ENCODE results near the gene ADTRP. TPM values are rescaled to one million over a fixed set of nuclear protein-coding genes. Genes with fewer than 3 reads are reported as not detected.
A peak's percentile ranks its signal among the peaks of the same experiment; 100 is the strongest.

The ADTRP gene, protein sequence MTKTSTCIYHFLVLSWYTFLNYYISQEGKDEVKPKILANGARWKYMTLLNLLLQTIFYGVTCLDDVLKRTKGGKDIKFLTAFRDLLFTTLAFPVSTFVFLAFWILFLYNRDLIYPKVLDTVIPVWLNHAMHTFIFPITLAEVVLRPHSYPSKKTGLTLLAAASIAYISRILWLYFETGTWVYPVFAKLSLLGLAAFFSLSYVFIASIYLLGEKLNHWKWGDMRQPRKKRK
- total RNA-seq (2014; rRNA removed; shearing (Covaris generic)) (0.63 and 1.3 TPM in 2 replicates), polyA plus RNA-seq (2016; fragmentation: Nextera tagmentation; extraction: Ambion mirVana) (2.6 and 3.4 TPM in 2 replicates)

DNA sequence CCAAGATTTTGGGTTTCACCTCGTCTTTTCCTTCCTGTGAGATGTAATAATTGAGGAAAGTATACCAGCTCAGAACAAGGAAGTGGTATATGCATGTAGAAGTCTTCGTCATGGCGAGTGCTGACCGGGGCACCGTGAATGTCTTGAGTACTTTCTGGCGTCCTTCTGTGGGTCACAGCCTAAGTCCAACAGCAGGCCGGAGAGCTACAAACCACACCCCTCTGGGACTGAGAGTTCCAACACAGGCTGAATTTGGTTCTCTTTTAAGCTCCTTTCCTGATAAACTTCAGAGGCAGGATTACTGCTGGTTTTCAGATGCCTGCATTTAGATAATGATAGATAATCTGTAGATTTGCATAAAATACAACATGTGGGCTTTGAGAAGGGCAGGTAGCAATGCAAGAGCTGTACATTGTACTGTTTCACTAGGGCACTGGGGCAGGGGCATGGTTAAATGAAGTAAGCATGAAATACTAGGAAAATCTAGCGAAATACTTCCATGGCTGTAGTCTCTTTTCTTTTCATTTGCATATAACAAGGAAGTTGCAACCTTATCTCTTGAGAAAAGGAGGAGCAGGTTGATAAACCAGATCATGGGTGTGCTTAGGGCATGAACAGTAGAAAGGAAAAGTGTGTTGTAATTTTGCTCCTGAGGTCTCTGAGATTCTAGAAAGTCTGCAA is at the start of gene ADTRP:
ADTRP (minus strand) TSS at position 156 of the 681 bp plus-strand sequence; CDS start at position 112, 44 bp downstream.
- H3K27ac ChIP-seq = no peak within 1 kb of the TSS

DNA sequence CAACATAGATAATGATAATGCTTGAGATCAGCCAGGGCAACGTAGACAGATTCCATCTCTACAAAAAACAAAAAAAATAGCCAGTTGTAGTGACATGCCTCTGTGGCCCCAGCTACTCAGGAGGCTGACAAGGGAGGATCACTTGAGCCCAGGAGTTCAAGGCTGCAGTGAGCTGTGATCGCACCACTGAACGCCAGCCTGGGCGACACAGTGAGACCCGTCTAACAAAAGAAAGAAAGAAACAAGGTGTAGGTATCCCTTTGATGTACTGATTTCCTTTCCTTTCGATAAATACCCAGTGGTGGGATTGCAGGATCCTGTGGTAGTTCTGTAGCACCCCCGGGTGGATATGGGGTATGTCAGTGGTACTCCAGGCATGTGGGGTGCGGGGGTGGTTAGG is 48.2 kb upstream of the ADTRP start:
- H2AFZ ChIP-seq = no peak overlapping the region
- no peaks in the 10 kb centered on the region for H3K4me1 ChIP-seq (ENCODE audit: insufficient read depth)
- TF ChIP-seq EZH2phosphoT487 (IDR thresholded peaks at IDR 0.05; ENCODE audit: insufficient read depth, low read depth) = no peak
- no peak for TF ChIP-seq EZH2 (IDR thresholded peaks at IDR 0.05; ENCODE audit: insufficient read depth, poor library complexity, severe bottlenecking)
- H3K27me3 ChIP-seq (replicated peaks; ENCODE audit: insufficient read depth) = no peaks in the 10 kb centered on the region
- DNase-seq = no peak
- no peaks in the 10 kb centered on the region for H3K9me3 ChIP-seq (ENCODE audit: low read depth)
- no peak overlapping the region for H3K9ac ChIP-seq
- H3K4me2 ChIP-seq (ENCODE audit: unreplicated experiment) = no peak overlapping the region
- no peaks in the 10 kb centered on the region for H4K20me1 ChIP-seq (ENCODE audit: insufficient read depth)
- no peaks in the 10 kb centered on the region for H3K9me2 ChIP-seq (ENCODE audit: insufficient read depth)
- in situ Hi-C loops (cut with MboI) = no loop called here
- WGBS, 2 experiments (ENCODE audit: low coverage in 1 of 2, low lambda C conversion rate in 2 of 2, missing lambda C conversion rate in 2 of 2) = 76 to 81% methylated on average over 8 of the region's 8 CpGs
- no peaks in the 10 kb centered on the region for H3K36me3 ChIP-seq (ENCODE audit: low read depth)
- no peak overlapping the region for H3K27ac ChIP-seq
- H3K4me3 ChIP-seq = no peak overlapping the region
- H3K79me2 ChIP-seq (ENCODE audit: insufficient read depth) = no peaks in the 10 kb centered on the region
- H3F3A ChIP-seq (ENCODE audit: insufficient read depth) = no peaks in the 10 kb centered on the region

More for the DNA sequence above, at the start of gene ADTRP:
- Histone ChIP-seq H3K27me3 (replicated peaks; ENCODE audit: insufficient read depth) (no peaks in the 10 kb centered on the region), H3K4me3 (no peak within 1 kb of the TSS), H2AFZ (peak within 1 kb of the TSS; percentile 8; the same call in 1 of the 2 replicates), H3F3A (ENCODE audit: insufficient read depth) (no peaks in the 10 kb centered on the region), H3K9me2 (ENCODE audit: insufficient read depth) (no peaks in the 10 kb centered on the region), H3K9ac (no peak within 1 kb of the TSS), H3K9me3 (ENCODE audit: low read depth) (no peaks in the 10 kb centered on the region), H3K4me2 (ENCODE audit: unreplicated experiment) (no peak within 1 kb of the TSS), H3K79me2 (ENCODE audit: insufficient read depth) (no peaks in the 10 kb centered on the region), H4K20me1 (ENCODE audit: insufficient read depth) (no peaks in the 10 kb centered on the region), H3K4me1 (ENCODE audit: insufficient read depth) (no peaks in the 10 kb centered on the region), H3K36me3 (ENCODE audit: low read depth) (no peaks in the 10 kb centered on the region)
- no peak for DNase-seq
- 68 to 73% methylated on average over 8 of the region's 8 CpGs for WGBS, 2 experiments (ENCODE audit: low coverage in 1 of 2, low lambda C conversion rate in 2 of 2, missing lambda C conversion rate in 2 of 2)
- TF ChIP-seq EZH2phosphoT487 (IDR thresholded peaks at IDR 0.05; ENCODE audit: insufficient read depth, low read depth) = no peak
- in situ Hi-C loops (cut with MboI) = no loop called here

DNA sequence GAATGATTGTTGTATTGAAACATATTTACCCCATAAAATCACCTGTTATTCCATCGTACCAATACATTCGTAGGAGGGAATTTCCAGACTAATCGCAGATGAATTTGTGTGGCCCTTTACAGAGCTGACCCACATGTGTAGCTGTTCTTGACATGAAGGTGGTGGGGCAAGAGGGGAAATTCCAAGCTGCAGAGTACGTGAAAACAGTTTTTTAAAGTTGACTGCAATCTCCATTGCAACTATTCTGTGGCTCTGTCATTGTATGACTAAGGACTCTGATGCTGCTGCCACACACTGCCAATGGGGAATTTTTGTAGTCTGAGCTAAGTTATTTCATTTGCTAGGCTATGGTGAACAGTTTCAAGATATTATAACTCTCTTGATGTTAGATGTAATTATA is 46.4 kb upstream of the ADTRP start:
- Histone ChIP-seq H4K20me1 (ENCODE audit: insufficient read depth) (no peaks in the 10 kb centered on the region), H3K9ac (no peak overlapping the region), H2AFZ (no peak overlapping the region), H3K4me2 (ENCODE audit: unreplicated experiment) (no peak overlapping the region), H3K4me1 (ENCODE audit: insufficient read depth) (no peaks in the 10 kb centered on the region), H3K27me3 (replicated peaks; ENCODE audit: insufficient read depth) (no peaks in the 10 kb centered on the region), H3K79me2 (ENCODE audit: insufficient read depth) (no peaks in the 10 kb centered on the region), H3F3A (ENCODE audit: insufficient read depth) (no peaks in the 10 kb centered on the region), H3K9me2 (ENCODE audit: insufficient read depth) (no peaks in the 10 kb centered on the region), H3K27ac (no peak overlapping the region), H3K36me3 (ENCODE audit: low read depth) (no peaks in the 10 kb centered on the region), H3K9me3 (ENCODE audit: low read depth) (no peaks in the 10 kb centered on the region), H3K4me3 (no peak overlapping the region)
- no peak for TF ChIP-seq EZH2phosphoT487 (IDR thresholded peaks at IDR 0.05; ENCODE audit: insufficient read depth, low read depth)
- TF ChIP-seq EZH2 (IDR thresholded peaks at IDR 0.05; ENCODE audit: insufficient read depth, poor library complexity, severe bottlenecking) = no peak
- 69 to 73% methylated on average over 4 of the region's 4 CpGs for WGBS, 2 experiments (ENCODE audit: low coverage in 1 of 2, low lambda C conversion rate in 2 of 2, missing lambda C conversion rate in 2 of 2)
- in situ Hi-C loops (cut with MboI) = no loop called here
- DNase-seq = peak; percentile 61

DNA sequence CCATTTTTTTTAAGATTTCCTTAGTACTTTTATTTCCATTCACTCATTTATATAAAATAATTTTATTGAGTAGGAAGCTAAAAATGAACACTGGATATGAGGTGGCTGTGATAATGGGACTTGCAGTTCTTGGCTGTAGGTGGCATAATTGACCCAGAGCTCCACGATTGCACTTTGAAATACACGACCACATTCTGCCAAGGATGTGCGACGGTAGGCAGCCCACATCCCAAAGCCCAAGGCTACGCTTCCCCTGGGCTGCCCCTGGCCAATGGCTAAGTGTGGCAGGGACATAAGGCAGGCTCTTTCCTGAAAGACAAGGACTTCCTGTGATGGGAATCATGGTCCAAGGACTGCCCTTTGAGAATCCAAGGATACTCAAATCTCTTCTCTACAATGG is 43.7 kb upstream of the ADTRP start:
- no peak overlapping the region for H3K4me2 ChIP-seq (ENCODE audit: unreplicated experiment)
- no peaks in the 10 kb centered on the region for H3K36me3 ChIP-seq (ENCODE audit: low read depth)
- H3F3A ChIP-seq (ENCODE audit: insufficient read depth) = no peaks in the 10 kb centered on the region
- H3K4me1 ChIP-seq (ENCODE audit: insufficient read depth) = no peaks in the 10 kb centered on the region
- no peaks in the 10 kb centered on the region for H3K27me3 ChIP-seq (replicated peaks; ENCODE audit: insufficient read depth)
- H3K9me2 ChIP-seq (ENCODE audit: insufficient read depth) = no peaks in the 10 kb centered on the region
- H2AFZ ChIP-seq = no peak overlapping the region
- H4K20me1 ChIP-seq (ENCODE audit: insufficient read depth) = no peaks in the 10 kb centered on the region
- no peak overlapping the region for H3K27ac ChIP-seq
- TF ChIP-seq EZH2 (IDR thresholded peaks at IDR 0.05; ENCODE audit: insufficient read depth, poor library complexity, severe bottlenecking) = no peak
- TF ChIP-seq EZH2phosphoT487 (IDR thresholded peaks at IDR 0.05; ENCODE audit: insufficient read depth, low read depth) = no peak
- DNase-seq = no peak
- no peak overlapping the region for H3K4me3 ChIP-seq
- H3K9me3 ChIP-seq (ENCODE audit: low read depth) = no peaks in the 10 kb centered on the region
- H3K9ac ChIP-seq = no peak overlapping the region
- WGBS, 2 experiments (ENCODE audit: low coverage in 1 of 2, low lambda C conversion rate in 2 of 2, missing lambda C conversion rate in 2 of 2) = 52 to 59% methylated on average over 5 of the region's 5 CpGs
- in situ Hi-C loops (cut with MboI) = no loop called here
- no peaks in the 10 kb centered on the region for H3K79me2 ChIP-seq (ENCODE audit: insufficient read depth)
